SK-N-SH (cell line): ENCODE data around the gene PPP2R2B. TPM values are rescaled to one million over a fixed set of nuclear protein-coding genes. Genes with fewer than 3 reads are reported as not detected.

ENCODE experiments used
- CTCF ChIA-PET: fragments of 300-600, 350-600 bp; formaldehyde crosslinking; extraction: SDS; loops from one replicate; lab custom pipeline; 2021; lab: Yijun Ruan, JAX
- POLR2A ChIA-PET: fragments of 350-600 bp; sonication (Branson Sonifier 250); formaldehyde crosslinking; extraction: SDS; loops from one replicate; lab custom pipeline; 2020; ENCODE audit warnings: antibody characterized with exemption, inconsistent platforms; lab: Yijun Ruan, JAX
- DNase-seq: peaks from one replicate; pipeline ENCODE4 v3.0.0; 2012
- H2AFZ ChIP-seq: fragments of 200-600 bp; sonication (generic); 2 replicates; pipeline ENCODE4 v1.8.1; 2016; ENCODE audit warnings: antibody characterized with exemption, mild to moderate bottlenecking, low read depth
- H3F3A ChIP-seq: fragments of 200-600 bp; sonication (generic); replicated peaks from 2 replicates; pipeline ENCODE3; 2016; ENCODE audit warnings: antibody characterized with exemption, mild to moderate bottlenecking; ENCODE audit not compliant: insufficient read depth
- H3K27ac ChIP-seq, 2 experiments: fragments of 200-500 bp in 1 of 2; fragments of 200-600 bp in 1 of 2; sonication (Bioruptor generic) in 1 of 2; sonication (generic), shearing (Covaris generic) in 1 of 2; 2 replicates each; pipeline versions ENCODE4 v1.5.1 to v1.6.1; 2014 to 2016; ENCODE audit warnings: low read depth in 2 of 2, inconsistent platforms in 1 of 2, low read length in 1 of 2, mild to moderate bottlenecking in 1 of 2, mixed read lengths in 1 of 2
- H3K27me3 ChIP-seq: fragments of 200-600 bp; sonication (generic), shearing (Covaris generic); 2 replicates; pipeline ENCODE4 v1.6.1; 2016; ENCODE audit warnings: mixed run types; ENCODE audit not compliant: insufficient read depth
- H3K36me3 ChIP-seq, 2 experiments: fragments of 200-500 bp in 1 of 2; fragments of 200-600 bp in 1 of 2; sonication (Bioruptor generic) in 1 of 2; sonication (generic) in 1 of 2; replicated peaks in 1 of 2; 2 replicates each; pipeline versions ENCODE3 to v1.5.1; 2014 to 2016; ENCODE audit warnings: low read length in 1 of 2, mild to moderate bottlenecking in 1 of 2; ENCODE audit not compliant: insufficient read depth in 2 of 2, control insufficient read depth in 1 of 2
- H3K4me1 ChIP-seq, 2 experiments: fragments of 200-500 bp in 1 of 2; fragments of 200-600 bp in 1 of 2; sonication (Bioruptor generic) in 1 of 2; sonication (generic), shearing (Covaris generic) in 1 of 2; 2 replicates each; pipeline versions ENCODE4 v1.5.1 to v1.6.1; 2014 to 2016; ENCODE audit warnings: low read depth in 1 of 2, low read length in 1 of 2, mixed run types in 1 of 2; ENCODE audit not compliant: insufficient read depth in 2 of 2, control insufficient read depth in 1 of 2
- H3K4me2 ChIP-seq: fragments of 200-600 bp; sonication (generic), shearing (Covaris generic); 2 replicates; pipeline ENCODE4 v1.6.1; 2017; ENCODE audit warnings: mixed run types
- H3K4me3 ChIP-seq, 2 experiments: fragments of 200-500 bp in 1 of 2; fragments of 200-600 bp in 1 of 2; sonication (Bioruptor generic) in 1 of 2; sonication (generic), shearing (Covaris generic) in 1 of 2; 2 replicates each; pipeline versions ENCODE4 v1.5.1 to v1.8.1; 2014 to 2016; ENCODE audit warnings: low read depth in 2 of 2, inconsistent platforms in 1 of 2, low read length in 1 of 2, mild to moderate bottlenecking in 1 of 2, mixed read lengths in 1 of 2, moderate library complexity in 1 of 2
- H3K79me2 ChIP-seq: fragments of 200-600 bp; sonication (generic); 2 replicates; pipeline ENCODE4 v1.8.1; 2017; ENCODE audit warnings: mild to moderate bottlenecking; ENCODE audit not compliant: insufficient read depth
- H3K9ac ChIP-seq: fragments of 200-600 bp; sonication (generic); 2 replicates; pipeline ENCODE4 v1.6.1; 2017; ENCODE audit warnings: mixed run types
- H3K9me2 ChIP-seq: fragments of 200-600 bp; sonication (generic); 2 replicates; pipeline ENCODE4 v1.6.1; 2017; ENCODE audit warnings: mixed run types
- H3K9me3 ChIP-seq: fragments of 200-600 bp; sonication (generic); 2 replicates; pipeline ENCODE4 v1.6.1; 2017; ENCODE audit warnings: mixed run types, mild to moderate bottlenecking, moderate library complexity
- H4K20me1 ChIP-seq: fragments of 200-600 bp; sonication (generic); 2 replicates; pipeline ENCODE4 v1.6.1; 2017; ENCODE audit warnings: mild to moderate bottlenecking, mixed run types; ENCODE audit not compliant: insufficient read depth
- CHD2 ChIP-seq: fragments of 150-350 bp; IDR thresholded peaks from 2 replicates; pipeline ENCODE4 v1.6.1; 2018; ENCODE audit warnings: low read length; ENCODE audit not compliant: partially characterized antibody
- EZH2phosphoT487 ChIP-seq: fragments of 200-600 bp; sonication (generic); IDR thresholded peaks from 2 replicates; pipeline ENCODE4 v1.6.1; 2017; ENCODE audit warnings: low read depth, mixed run types, mild to moderate bottlenecking, antibody characterized with exemption, moderate library complexity, borderline replicate concordance
- FOSL2 ChIP-seq: IDR thresholded peaks from 2 replicates; pipeline ENCODE4 v1.4.0; 2012; ENCODE audit warnings: low read depth, mild to moderate bottlenecking, moderate library complexity, borderline replicate concordance
- GABPA ChIP-seq: IDR thresholded peaks from 2 replicates; pipeline ENCODE4 v1.4.0; 2012; ENCODE audit warnings: low read depth, mild to moderate bottlenecking
- MXI1 ChIP-seq: IDR thresholded peaks from 2 replicates; pipeline ENCODE4 v1.6.1; 2012; ENCODE audit warnings: mild to moderate bottlenecking, low read depth, low read length, improper control_type of control experiment
- NFIC ChIP-seq: IDR thresholded peaks from 2 replicates; pipeline ENCODE4 v1.4.0; 2012; ENCODE audit warnings: borderline replicate concordance
- RAD21 ChIP-seq: IDR thresholded peaks from 2 replicates; pipeline ENCODE4 v1.6.1; 2012; ENCODE audit warnings: mild to moderate bottlenecking, low read length
- RCOR1 ChIP-seq: fragments of 150-350 bp; IDR thresholded peaks from 2 replicates; pipeline ENCODE4 v1.6.1; 2017; ENCODE audit warnings: antibody characterized with exemption, low read length
- REST ChIP-seq: IDR thresholded peaks from 2 replicates; pipeline ENCODE4 v1.6.1; 2012; ENCODE audit warnings: mild to moderate bottlenecking, low read depth, low read length, moderate library complexity
- TEAD4 ChIP-seq: IDR thresholded peaks from 2 replicates; pipeline ENCODE4 v1.4.0; 2012; ENCODE audit warnings: mild to moderate bottlenecking, borderline replicate concordance; ENCODE audit not compliant: insufficient read depth
- YY1 ChIP-seq: IDR thresholded peaks from 2 replicates; pipeline ENCODE4 v1.4.0; 2012; ENCODE audit warnings: low read depth, mild to moderate bottlenecking
- WGBS: methylation state at CpG from one replicate; pipeline ENCODE4 v1.1.6; 2017; ENCODE audit warnings: low lambda C conversion rate; 5-methylcytosine and 5-hydroxymethylcytosine counted together
- polyA plus RNA-seq, 3 experiments: library from polyadenylated mRNA; depleted of rRNA; stranded (reverse); fragments of >200 nt; gene quantifications; 2 replicates each; pipeline ENCODE4 v1.2.3, GENCODE V29; 2012
- TF ChIP-seq, protein P1 (sequence below): fragments of 150-350 bp; IDR thresholded peaks from 2 replicates; pipeline ENCODE4 v1.6.1; 2017; ENCODE audit warnings: antibody characterized with exemption, low read length, low read depth, borderline replicate concordance
- TF ChIP-seq, protein P2 (sequence below): IDR thresholded peaks from 2 replicates; pipeline ENCODE4 v1.4.0; 2012; ENCODE audit warnings: low read depth, borderline replicate concordance
- TF ChIP-seq, protein P3 (sequence below): fragments of 200-600 bp; sonication (generic); IDR thresholded peaks from 2 replicates; pipeline ENCODE4 v1.6.1; 2017; ENCODE audit warnings: antibody characterized with exemption, mild to moderate bottlenecking, moderate library complexity
- TF ChIP-seq, protein P4 (sequence below): IDR thresholded peaks from 2 replicates; pipeline ENCODE4 v1.4.0; 2012; ENCODE audit warnings: low read depth, borderline replicate concordance

The PPP2R2B gene
- polyA plus RNA-seq, 1 of the 3 experiments (the other 2 are of a cell fraction), result 11.4 TPM

- no peaks in the 10 kb centered on the region for H3K9me2 ChIP-seq
- TF ChIP-seq, protein P1, sequence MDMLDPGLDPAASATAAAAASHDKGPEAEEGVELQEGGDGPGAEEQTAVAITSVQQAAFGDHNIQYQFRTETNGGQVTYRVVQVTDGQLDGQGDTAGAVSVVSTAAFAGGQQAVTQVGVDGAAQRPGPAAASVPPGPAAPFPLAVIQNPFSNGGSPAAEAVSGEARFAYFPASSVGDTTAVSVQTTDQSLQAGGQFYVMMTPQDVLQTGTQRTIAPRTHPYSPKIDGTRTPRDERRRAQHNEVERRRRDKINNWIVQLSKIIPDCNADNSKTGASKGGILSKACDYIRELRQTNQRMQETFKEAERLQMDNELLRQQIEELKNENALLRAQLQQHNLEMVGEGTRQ, result no peak
- TF ChIP-seq TEAD4 (no peak), FOSL2 (no peak), CHD2 (no peak), MXI1 (no peak), NFIC (no peak), YY1 (no peak), REST (no peak), EZH2phosphoT487 (no peak), RCOR1 (no peak), GABPA (no peak), RAD21 (no peak)
- TF ChIP-seq, protein P2, sequence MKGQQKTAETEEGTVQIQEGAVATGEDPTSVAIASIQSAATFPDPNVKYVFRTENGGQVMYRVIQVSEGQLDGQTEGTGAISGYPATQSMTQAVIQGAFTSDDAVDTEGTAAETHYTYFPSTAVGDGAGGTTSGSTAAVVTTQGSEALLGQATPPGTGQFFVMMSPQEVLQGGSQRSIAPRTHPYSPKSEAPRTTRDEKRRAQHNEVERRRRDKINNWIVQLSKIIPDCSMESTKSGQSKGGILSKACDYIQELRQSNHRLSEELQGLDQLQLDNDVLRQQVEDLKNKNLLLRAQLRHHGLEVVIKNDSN, result no peak
- TF ChIP-seq, protein P3, sequence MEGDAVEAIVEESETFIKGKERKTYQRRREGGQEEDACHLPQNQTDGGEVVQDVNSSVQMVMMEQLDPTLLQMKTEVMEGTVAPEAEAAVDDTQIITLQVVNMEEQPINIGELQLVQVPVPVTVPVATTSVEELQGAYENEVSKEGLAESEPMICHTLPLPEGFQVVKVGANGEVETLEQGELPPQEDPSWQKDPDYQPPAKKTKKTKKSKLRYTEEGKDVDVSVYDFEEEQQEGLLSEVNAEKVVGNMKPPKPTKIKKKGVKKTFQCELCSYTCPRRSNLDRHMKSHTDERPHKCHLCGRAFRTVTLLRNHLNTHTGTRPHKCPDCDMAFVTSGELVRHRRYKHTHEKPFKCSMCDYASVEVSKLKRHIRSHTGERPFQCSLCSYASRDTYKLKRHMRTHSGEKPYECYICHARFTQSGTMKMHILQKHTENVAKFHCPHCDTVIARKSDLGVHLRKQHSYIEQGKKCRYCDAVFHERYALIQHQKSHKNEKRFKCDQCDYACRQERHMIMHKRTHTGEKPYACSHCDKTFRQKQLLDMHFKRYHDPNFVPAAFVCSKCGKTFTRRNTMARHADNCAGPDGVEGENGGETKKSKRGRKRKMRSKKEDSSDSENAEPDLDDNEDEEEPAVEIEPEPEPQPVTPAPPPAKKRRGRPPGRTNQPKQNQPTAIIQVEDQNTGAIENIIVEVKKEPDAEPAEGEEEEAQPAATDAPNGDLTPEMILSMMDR, result no peak
- TF ChIP-seq, protein P4, sequence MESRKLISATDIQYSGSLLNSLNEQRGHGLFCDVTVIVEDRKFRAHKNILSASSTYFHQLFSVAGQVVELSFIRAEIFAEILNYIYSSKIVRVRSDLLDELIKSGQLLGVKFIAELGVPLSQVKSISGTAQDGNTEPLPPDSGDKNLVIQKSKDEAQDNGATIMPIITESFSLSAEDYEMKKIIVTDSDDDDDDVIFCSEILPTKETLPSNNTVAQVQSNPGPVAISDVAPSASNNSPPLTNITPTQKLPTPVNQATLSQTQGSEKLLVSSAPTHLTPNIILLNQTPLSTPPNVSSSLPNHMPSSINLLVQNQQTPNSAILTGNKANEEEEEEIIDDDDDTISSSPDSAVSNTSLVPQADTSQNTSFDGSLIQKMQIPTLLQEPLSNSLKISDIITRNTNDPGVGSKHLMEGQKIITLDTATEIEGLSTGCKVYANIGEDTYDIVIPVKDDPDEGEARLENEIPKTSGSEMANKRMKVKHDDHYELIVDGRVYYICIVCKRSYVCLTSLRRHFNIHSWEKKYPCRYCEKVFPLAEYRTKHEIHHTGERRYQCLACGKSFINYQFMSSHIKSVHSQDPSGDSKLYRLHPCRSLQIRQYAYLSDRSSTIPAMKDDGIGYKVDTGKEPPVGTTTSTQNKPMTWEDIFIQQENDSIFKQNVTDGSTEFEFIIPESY, result no peak
- no peak for DNase-seq
- H3K9ac ChIP-seq, result no peak overlapping the region
- ChIA-PET POLR2A (no interaction called here), CTCF (interaction anchor here (1.5 to 1.6 kb wide), 4 partner anchors 11 to 412 kb away, joined by 3 to 6 read pairs (median 6); no protein-coding TSS in a partner anchor)
- no peaks in the 10 kb centered on the region for H3K36me3 ChIP-seq
- H3F3A ChIP-seq, result no peaks in the 10 kb centered on the region
- peaks cover 0 to 5% of the 10 kb centered on the region in 2 experiments; a peak in 2 of 4 replicates for H3K4me1 ChIP-seq
- H3K27me3 ChIP-seq, result no peaks in the 10 kb centered on the region
- H3K9me3 ChIP-seq, result no peaks in the 10 kb centered on the region
- H3K27ac ChIP-seq, result no peak overlapping the region
- H2AFZ ChIP-seq, result no peak overlapping the region
- H3K79me2 ChIP-seq, result no peaks in the 10 kb centered on the region
- WGBS, result 47% methylated on average over 3 of the region's 3 CpGs
- H4K20me1 ChIP-seq, result no peaks in the 10 kb centered on the region
- no peak overlapping the region for H3K4me2 ChIP-seq
- no peak overlapping the region for H3K4me3 ChIP-seq
Observed at GRCh38 chr5:146553446-146553845, 325.1 kb downstream of the PPP2R2B start.
